HUES6 (cell line): ENCODE results near the gene TSC2.
A peak's percentile ranks its signal among the peaks of the same experiment; 100 is the strongest.

Experiments
- H3K27ac ChIP-seq: 2 replicates; pipeline ENCODE4 v1.7.0; 2013; ENCODE audit warnings: low read depth, mild to moderate bottlenecking, low read length, inconsistent platforms
- H3K27me3 ChIP-seq: 2 replicates; pipeline ENCODE4 v1.6.1; 2013; ENCODE audit warnings: low read length; ENCODE audit not compliant: control insufficient read depth, insufficient read depth
- H3K36me3 ChIP-seq: 2 replicates; pipeline ENCODE4 v1.6.1; 2013; ENCODE audit warnings: low read length; ENCODE audit not compliant: control insufficient read depth, insufficient read depth
- H3K4me1 ChIP-seq: 2 replicates; pipeline ENCODE4 v1.6.1; 2013; ENCODE audit warnings: low read length; ENCODE audit not compliant: control insufficient read depth, insufficient read depth
- H3K4me3 ChIP-seq: 2 replicates; pipeline ENCODE4 v1.5.1; 2013; ENCODE audit warnings: low read depth, low read length
- H3K9ac ChIP-seq: one replicate; pipeline ENCODE4 v1.6.1; 2013; ENCODE audit warnings: mild to moderate bottlenecking, low read length
- H3K9me3 ChIP-seq: 2 replicates; pipeline ENCODE4 v1.6.1; 2013; ENCODE audit warnings: low read depth, low read length; ENCODE audit not compliant: control insufficient read depth, insufficient read depth

Gene TSC2

DNA sequence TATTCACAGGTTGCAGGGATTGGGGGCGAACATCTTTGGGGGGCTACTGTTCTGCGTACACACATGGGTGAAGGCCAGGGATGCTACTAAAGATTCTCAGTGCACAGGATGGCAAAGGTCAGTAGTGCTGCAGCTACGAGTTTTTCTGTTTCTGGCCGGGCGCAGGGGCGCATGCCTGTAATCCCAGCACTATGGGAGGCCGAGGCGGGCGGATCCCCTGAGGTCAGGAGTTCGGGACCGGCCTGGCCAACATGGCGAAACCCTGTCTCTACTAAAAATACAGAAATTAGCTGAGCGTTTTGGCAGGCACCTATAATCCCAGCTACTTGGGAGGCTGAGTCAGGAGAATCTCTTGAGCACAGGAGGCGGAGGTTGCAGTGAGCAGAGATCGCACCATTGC is 34.3 kb upstream of the TSC2 start:
- peaks cover 13% of the 10 kb centered on the region for H3K27me3 ChIP-seq
- H3K9me3 ChIP-seq: no peaks in the 10 kb centered on the region
- H3K4me1 ChIP-seq: peaks cover 11% of the 10 kb centered on the region
- H3K36me3 ChIP-seq: no peaks in the 10 kb centered on the region
- no peak overlapping the region for H3K4me3 ChIP-seq
- no peak overlapping the region for H3K9ac ChIP-seq
- H3K27ac ChIP-seq: no peak overlapping the region

DNA sequence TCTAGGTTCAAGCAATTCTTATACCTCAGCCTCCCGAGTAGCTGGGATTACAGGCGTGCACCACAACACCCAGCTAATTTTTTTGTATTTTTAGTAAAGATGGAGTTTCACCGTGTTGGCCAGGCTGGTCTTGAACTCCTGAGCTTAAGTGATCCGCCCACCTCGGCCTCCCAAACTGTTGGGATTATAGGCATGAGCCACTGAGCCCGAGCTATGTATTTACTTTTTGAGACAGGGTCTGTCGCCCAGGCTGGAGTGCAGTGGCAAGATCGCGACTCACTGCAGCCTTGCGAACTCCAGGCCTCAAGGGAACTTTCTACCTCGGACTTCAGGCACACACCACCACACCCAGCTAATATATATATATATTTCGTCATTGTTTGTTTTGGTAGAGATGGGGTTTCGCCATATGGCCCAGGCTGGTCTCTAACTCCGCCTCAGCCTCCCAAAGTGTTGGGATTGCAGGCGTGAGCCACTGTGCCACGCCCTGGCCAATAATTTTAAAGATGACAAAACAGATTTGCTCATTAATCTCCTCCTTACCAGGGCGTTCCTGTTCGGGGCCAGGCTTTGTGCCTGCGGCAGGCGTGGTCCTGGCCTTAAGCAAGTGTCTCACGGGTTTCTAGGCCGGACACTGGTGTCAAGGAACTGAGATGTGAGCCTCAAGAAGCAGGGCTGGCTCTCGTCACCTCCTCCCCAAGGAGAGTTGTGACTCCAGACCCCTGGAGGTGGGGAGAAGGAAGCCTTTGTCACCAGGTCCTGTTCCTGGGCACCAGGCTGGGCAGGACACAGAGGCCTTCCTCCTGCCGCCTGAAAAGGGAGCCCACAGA is 32.5 kb upstream of the TSC2 start:
- Histone ChIP-seq H3K9me3 (no peaks in the 10 kb centered on the region), H3K27ac (no peak overlapping the region), H3K4me1 (peaks cover 3% of the 10 kb centered on the region), H3K9ac (no peak overlapping the region), H3K36me3 (no peaks in the 10 kb centered on the region), H3K27me3 (peaks cover 31% of the 10 kb centered on the region), H3K4me3 (no peak overlapping the region)

DNA sequence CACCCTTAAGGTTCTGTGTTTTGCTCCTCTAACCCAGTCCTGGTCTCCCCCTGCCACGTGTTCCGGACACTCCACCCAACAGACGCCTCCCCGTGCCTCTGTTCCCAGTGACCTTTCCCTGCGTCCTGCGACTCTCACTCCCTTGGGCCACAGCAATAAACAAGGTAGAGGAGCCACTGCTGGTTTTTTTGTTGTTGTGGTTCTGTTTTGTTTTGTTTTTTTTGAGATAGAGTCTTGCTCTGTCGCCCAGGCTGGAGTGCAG is 31.9 kb upstream of the TSC2 start:
- Histone ChIP-seq H3K4me1 (no peaks in the 10 kb centered on the region), H3K4me3 (no peak overlapping the region), H3K27ac (no peak overlapping the region), H3K27me3 (peaks cover 37% of the 10 kb centered on the region), H3K9ac (no peak overlapping the region), H3K36me3 (no peaks in the 10 kb centered on the region), H3K9me3 (no peaks in the 10 kb centered on the region)

DNA sequence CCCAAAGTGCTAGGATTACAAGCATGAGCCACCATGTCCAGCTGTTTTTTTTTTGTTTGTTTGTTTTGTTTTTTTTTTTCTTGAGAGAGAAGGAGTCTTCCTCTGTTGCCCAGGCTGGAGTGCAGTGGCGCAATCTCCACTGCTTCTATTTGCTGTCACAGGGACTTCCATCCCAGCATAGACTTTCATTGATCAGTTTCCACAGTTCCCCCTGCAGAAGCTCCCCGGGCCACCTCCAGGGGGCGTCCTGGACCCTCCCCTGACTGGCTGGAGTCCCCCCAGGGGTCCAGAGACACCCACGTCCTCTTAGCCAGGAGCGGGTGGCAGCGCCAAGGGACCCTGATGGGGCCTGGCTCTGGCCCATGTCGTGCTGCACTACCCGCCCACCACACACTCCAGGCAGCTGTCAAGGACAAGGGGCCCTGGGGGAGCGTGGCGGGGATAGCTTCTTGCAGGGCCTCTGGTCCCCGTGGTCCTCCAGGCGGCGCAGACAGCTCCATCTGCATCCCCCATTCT is 31.3 kb upstream of the TSC2 start:
- no peaks in the 10 kb centered on the region for H3K9me3 ChIP-seq
- no peak overlapping the region for H3K9ac ChIP-seq
- H3K27me3 ChIP-seq: peaks cover 42% of the 10 kb centered on the region
- no peak overlapping the region for H3K4me3 ChIP-seq
- no peaks in the 10 kb centered on the region for H3K36me3 ChIP-seq
- no peaks in the 10 kb centered on the region for H3K4me1 ChIP-seq
- no peak overlapping the region for H3K27ac ChIP-seq

DNA sequence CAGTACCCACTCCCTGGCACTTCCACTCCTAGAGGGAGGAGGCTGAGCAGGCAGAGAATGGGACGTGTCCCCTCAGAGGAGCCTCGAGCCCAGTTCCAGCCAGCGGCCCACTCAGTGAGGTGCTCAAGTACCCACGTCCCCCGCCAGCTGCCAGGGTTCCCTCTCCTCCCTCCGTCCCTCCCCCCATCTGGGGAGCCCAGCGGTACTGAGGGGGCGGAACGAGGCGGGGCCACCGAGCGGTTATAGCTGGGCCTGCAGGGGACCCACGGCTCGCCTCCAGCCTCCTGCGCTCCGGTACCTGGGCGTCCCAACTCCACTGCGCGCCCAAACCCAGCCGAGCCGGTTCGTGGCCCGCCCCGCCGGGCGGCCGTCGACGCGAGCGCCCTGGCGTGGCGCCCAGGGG is 28.3 kb upstream of the TSC2 start, which contains the start of gene NPW:
TSS of gene NPW (plus strand) at position 268 of the 403 bp plus-strand sequence.
- Histone ChIP-seq H3K9ac (no peak within 1 kb of the TSS), H3K4me3 (peak within 1 kb of the TSS; percentile 57), H3K27ac (no peak within 1 kb of the TSS), H3K9me3 (no peaks in the 10 kb centered on the region), H3K4me1 (peaks cover 7% of the 10 kb centered on the region), H3K27me3 (peaks cover 53% of the 10 kb centered on the region), H3K36me3 (no peaks in the 10 kb centered on the region)

DNA sequence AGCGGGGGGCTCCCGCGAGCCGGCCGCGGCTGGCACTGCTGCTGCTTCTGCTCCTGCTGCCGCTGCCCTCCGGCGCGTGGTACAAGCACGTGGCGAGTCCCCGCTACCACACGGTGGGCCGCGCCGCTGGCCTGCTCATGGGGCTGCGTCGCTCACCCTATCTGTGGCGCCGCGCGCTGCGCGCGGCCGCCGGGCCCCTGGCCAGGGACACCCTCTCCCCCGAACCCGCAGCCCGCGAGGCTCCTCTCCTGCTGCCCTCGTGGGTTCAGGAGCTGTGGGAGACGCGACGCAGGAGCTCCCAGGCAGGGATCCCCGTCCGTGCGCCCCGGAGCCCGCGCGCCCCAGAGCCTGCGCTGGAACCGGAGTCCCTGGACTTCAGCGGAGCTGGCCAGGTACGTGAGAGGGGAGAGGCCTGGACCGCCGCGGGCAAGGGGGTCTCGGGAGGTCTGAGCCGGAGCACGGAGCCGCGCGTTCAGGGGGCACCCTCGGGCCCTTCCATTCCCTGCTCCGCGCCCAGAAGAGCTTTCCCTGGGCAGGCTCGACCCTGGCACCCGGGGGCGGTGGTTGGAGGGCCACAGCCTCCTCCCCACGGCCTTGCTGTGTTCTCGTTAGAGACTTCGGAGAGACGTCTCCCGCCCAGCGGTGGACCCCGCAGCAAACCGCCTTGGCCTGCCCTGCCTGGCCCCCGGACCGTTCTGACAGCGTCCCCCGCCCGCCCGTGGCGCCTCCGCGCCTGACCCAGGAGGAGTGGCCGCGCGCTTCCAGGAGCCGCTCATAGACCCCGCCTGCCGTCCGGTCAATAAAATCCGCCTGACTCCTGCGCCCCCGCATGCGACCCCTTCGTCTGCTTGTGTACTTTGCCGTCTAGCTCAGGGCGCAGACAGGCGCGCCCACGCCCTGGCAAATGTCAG is 27.6 kb upstream of the TSC2 start:
- H3K27me3 ChIP-seq: peaks cover 53% of the 10 kb centered on the region

DNA sequence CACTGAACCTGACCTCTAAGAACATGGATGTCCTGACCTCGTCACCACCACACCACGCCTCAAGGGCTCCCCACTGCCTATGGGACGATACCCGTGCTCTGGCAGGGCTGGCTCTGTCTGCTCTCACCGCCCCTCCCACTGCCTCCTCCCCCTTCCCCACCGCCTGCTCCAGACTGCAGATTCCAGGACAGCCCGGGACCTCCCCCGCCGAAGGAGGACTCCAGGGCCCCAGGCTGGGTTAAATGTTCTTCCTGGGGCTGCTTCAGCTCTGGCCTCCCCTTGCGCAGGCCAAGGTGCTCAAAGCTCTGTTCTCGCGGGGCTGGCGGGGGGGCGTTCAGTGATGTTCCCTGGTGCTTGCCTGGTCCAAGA is 25.1 kb upstream of the TSC2 start:
- H3K4me1 ChIP-seq: peaks cover 17% of the 10 kb centered on the region
- H3K9me3 ChIP-seq: no peaks in the 10 kb centered on the region
- H3K36me3 ChIP-seq: no peaks in the 10 kb centered on the region
- peak overlapping the region; percentile 64 for H3K4me3 ChIP-seq
- H3K9ac ChIP-seq: peak overlapping the region; percentile 41
- no peak overlapping the region for H3K27ac ChIP-seq
- peaks cover 62% of the 10 kb centered on the region for H3K27me3 ChIP-seq

More for the DNA sequence above, 27.6 kb upstream of the TSC2 start:
- Histone ChIP-seq H3K9ac (no peak overlapping the region), H3K4me3 (peak overlapping the region; percentile 57), H3K27ac (no peak overlapping the region), H3K9me3 (no peaks in the 10 kb centered on the region), H3K36me3 (no peaks in the 10 kb centered on the region), H3K4me1 (peaks cover 7% of the 10 kb centered on the region)

DNA sequence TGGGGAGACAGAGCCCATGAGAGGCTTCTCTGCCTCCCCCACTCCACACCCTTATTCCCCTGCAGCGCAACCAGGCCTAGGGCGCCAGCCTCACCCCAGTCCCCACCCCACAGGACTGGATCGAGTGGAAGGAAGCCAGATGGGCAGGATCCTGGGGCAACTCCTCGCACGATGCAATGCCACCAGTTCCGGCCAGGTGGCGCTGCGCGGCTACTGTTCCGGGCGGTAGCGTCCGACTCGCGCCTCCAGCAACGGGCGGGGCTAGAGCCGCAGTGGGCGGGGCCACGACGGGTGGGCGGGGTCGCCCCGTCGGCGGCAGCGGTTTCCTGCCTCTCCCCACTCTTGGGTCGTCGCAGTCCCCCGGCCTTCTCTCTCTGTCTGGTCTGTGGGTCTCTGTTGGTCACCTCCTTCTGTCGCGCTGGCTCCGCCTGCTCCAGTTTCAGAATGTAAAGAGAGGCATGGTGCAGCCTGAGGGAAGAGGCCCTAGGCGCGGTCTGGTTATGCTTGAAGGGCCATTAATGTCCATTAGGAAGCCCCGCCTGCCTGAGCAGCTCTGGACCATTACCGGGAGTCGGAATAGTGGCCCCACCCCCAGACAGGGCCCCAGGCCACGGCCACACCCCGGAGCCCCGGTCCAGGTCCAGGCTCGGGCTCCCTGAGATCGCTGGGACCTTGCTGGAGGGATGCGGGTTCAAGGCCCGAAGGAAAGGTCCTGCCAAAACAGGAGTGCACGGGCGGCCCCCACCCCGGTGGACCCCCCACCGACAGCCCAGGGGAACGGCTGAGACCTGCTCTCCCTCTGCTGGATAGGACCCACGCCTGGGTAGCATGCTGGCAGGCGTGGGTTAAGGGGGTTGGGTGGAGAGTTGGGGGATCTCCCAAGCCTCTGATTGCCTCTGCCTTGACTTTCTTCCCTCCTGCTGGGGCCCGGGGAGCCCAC is 24.4 kb upstream of the TSC2 start:
- H3K4me1 ChIP-seq: peaks cover 17% of the 10 kb centered on the region
- no peaks in the 10 kb centered on the region for H3K36me3 ChIP-seq
- H3K27me3 ChIP-seq: peaks cover 64% of the 10 kb centered on the region
- H3K27ac ChIP-seq: no peak overlapping the region
- peak overlapping the region; percentile 64 for H3K4me3 ChIP-seq
- H3K9me3 ChIP-seq: no peaks in the 10 kb centered on the region
- H3K9ac ChIP-seq: peak overlapping the region; percentile 41

DNA sequence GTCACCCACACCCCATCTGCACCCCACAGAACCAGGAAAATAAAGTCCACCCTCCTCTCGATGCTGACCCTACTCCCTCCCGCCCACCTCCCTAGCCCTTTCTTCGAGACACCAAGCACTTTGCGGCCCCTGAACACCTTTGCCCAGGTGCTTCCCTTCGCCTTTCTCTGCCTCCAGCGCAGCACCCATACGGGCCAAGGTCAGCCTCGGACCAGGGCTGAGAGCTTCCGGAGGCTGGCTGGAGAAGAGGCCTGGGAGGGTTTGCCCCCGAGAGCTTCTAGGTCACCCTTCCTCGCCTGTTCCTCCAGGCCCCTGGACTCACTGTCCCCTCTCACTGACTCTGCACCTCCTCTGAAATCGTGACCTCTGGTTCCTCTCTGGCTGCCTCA is 23.8 kb upstream of the TSC2 start:
- H3K27me3 ChIP-seq: peaks cover 59% of the 10 kb centered on the region
- H3K4me3 ChIP-seq: peak overlapping the region; percentile 64; the same call in 1 of the 2 replicates
- H3K4me1 ChIP-seq: peaks cover 17% of the 10 kb centered on the region

DNA sequence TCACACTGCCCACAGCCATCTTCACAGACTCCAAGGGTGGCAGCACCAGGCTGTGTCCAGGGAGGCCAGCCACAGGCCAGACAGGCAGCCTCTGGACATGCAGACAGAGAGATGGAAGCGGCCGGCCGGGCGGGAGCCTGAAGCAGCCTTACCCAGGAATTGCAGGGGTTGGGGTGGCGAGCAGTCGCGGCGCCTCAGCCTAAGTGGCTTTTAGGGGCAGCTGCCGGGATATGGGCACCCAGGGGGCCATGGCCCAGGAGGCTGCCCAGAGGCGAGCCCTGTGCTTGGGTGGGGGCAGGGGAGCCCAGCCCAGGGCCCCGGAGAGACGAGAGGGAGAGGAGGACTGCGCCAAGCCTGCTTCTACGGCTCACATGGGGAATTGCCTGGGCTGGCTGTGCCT is 22.5 kb upstream of the TSC2 start:
- Histone ChIP-seq H3K4me1 (peaks cover 17% of the 10 kb centered on the region), H3K27me3 (peaks cover 47% of the 10 kb centered on the region), H3K27ac (no peak overlapping the region), H3K9me3 (no peaks in the 10 kb centered on the region), H3K4me3 (no peak overlapping the region), H3K36me3 (no peaks in the 10 kb centered on the region), H3K9ac (no peak overlapping the region)

More for the DNA sequence above, 23.8 kb upstream of the TSC2 start:
- Histone ChIP-seq H3K36me3 (no peaks in the 10 kb centered on the region), H3K27ac (no peak overlapping the region), H3K9me3 (no peaks in the 10 kb centered on the region), H3K9ac (no peak overlapping the region)
